ENCODE measurements around the gene ATM. TPM values are rescaled to one million over a fixed set of nuclear protein-coding genes. Genes with fewer than 3 reads are reported as not detected.

Gene ATM
- total RNA-seq, 1 donor from 2014 or later: 72.1 TPM

DNA sequence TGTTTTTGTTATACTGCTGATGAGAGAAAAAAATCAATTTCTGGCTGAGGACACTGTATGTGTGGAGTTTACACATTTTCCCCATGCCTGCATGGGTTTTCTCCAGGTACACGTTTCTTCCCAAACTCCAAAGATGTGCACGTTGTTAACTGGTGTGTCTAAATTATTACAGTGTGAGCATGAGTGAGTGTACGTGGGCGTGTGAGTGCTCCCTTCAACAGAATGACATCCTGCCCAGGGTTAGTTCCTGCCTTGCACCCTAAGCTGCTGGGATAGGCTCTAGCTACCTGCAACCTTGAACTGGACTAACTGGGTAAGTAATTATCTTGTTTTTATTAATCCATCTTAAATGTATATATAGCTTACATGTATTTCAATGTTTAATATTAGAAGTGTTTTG lies 5.9 kb upstream of the ATM start:
- DNase-seq (ENCODE audit: extremely low spot score, unreplicated experiment): no peak
- Mint-ChIP-seq H3K4me3 (ENCODE audit: unreplicated experiment) (no peak overlapping the region), H3K27me3 (ENCODE audit: unreplicated experiment) (no peaks in the 10 kb centered on the region), H3K36me3 (ENCODE audit: unreplicated experiment) (peaks cover 12% of the 10 kb centered on the region), H3K9me3 (ENCODE audit: unreplicated experiment) (no peaks in the 10 kb centered on the region), H3K27ac (ENCODE audit: unreplicated experiment) (no peak overlapping the region), H3K4me1 (ENCODE audit: unreplicated experiment) (peaks cover 25% of the 10 kb centered on the region)
- TF ChIP-seq, protein P1, sequence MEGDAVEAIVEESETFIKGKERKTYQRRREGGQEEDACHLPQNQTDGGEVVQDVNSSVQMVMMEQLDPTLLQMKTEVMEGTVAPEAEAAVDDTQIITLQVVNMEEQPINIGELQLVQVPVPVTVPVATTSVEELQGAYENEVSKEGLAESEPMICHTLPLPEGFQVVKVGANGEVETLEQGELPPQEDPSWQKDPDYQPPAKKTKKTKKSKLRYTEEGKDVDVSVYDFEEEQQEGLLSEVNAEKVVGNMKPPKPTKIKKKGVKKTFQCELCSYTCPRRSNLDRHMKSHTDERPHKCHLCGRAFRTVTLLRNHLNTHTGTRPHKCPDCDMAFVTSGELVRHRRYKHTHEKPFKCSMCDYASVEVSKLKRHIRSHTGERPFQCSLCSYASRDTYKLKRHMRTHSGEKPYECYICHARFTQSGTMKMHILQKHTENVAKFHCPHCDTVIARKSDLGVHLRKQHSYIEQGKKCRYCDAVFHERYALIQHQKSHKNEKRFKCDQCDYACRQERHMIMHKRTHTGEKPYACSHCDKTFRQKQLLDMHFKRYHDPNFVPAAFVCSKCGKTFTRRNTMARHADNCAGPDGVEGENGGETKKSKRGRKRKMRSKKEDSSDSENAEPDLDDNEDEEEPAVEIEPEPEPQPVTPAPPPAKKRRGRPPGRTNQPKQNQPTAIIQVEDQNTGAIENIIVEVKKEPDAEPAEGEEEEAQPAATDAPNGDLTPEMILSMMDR (IDR thresholded peaks at IDR 0.05): no peak

DNA sequence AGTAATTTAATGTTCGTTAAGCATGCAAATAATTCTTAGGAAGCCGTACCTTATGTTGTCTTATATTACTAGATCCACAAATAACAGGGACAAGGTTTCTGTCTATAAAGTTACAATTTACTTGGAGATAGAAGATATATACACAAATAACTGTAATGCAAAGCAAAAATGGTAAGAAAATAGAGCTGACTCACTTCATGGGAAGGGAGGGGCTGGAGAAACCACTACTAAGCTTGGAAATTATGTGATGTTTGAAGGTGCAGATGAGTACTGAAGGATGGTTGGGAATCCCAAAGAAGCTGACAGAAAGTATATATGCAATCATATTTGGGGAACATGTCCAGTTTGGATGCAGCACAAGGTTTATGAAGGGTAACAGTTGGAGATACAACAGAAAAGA lies 4.4 kb upstream of the ATM start:
- Mint-ChIP-seq H3K4me3 (ENCODE audit: unreplicated experiment) (no peak overlapping the region), H3K27me3 (ENCODE audit: unreplicated experiment) (no peaks in the 10 kb centered on the region), H3K9me3 (ENCODE audit: unreplicated experiment) (no peaks in the 10 kb centered on the region), H3K36me3 (ENCODE audit: unreplicated experiment) (peaks cover 4% of the 10 kb centered on the region), H3K27ac (ENCODE audit: unreplicated experiment) (no peak overlapping the region), H3K4me1 (ENCODE audit: unreplicated experiment) (peaks cover 25% of the 10 kb centered on the region)
- DNase-seq (ENCODE audit: extremely low spot score, unreplicated experiment): no peak
- TF ChIP-seq, protein P1 (IDR thresholded peaks at IDR 0.05): no peak

- DNase-seq (ENCODE audit: extremely low spot score, unreplicated experiment): no peak
- H3K27ac Mint-ChIP-seq (ENCODE audit: unreplicated experiment): no peak overlapping the region
- no peak overlapping the region for H3K4me3 Mint-ChIP-seq (ENCODE audit: unreplicated experiment)
- H3K9me3 Mint-ChIP-seq (ENCODE audit: unreplicated experiment): no peaks in the 10 kb centered on the region
- TF ChIP-seq, protein P1 (IDR thresholded peaks at IDR 0.05): no peak
- no peaks in the 10 kb centered on the region for H3K36me3 Mint-ChIP-seq (ENCODE audit: unreplicated experiment)
- H3K27me3 Mint-ChIP-seq (ENCODE audit: unreplicated experiment): no peaks in the 10 kb centered on the region
- peaks cover 25% of the 10 kb centered on the region for H3K4me1 Mint-ChIP-seq (ENCODE audit: unreplicated experiment)
Measured at GRCh38 chr11:108218912-108219783, 3.7 kb upstream of the ATM start.

GRCh38 chr11:108220721-108221336 lies 2.0 kb upstream of the ATM start:
- no peaks in the 10 kb centered on the region for H3K36me3 Mint-ChIP-seq (ENCODE audit: unreplicated experiment)
- no peak for DNase-seq (ENCODE audit: extremely low spot score, unreplicated experiment)
- no peak overlapping the region for H3K27ac Mint-ChIP-seq (ENCODE audit: unreplicated experiment)
- no peaks in the 10 kb centered on the region for H3K27me3 Mint-ChIP-seq (ENCODE audit: unreplicated experiment)
- no peaks in the 10 kb centered on the region for H3K9me3 Mint-ChIP-seq (ENCODE audit: unreplicated experiment)
- no peak overlapping the region for H3K4me3 Mint-ChIP-seq (ENCODE audit: unreplicated experiment)
- peaks cover 27% of the 10 kb centered on the region for H3K4me1 Mint-ChIP-seq (ENCODE audit: unreplicated experiment)
- TF ChIP-seq, protein P1 (IDR thresholded peaks at IDR 0.05): no peak

DNA sequence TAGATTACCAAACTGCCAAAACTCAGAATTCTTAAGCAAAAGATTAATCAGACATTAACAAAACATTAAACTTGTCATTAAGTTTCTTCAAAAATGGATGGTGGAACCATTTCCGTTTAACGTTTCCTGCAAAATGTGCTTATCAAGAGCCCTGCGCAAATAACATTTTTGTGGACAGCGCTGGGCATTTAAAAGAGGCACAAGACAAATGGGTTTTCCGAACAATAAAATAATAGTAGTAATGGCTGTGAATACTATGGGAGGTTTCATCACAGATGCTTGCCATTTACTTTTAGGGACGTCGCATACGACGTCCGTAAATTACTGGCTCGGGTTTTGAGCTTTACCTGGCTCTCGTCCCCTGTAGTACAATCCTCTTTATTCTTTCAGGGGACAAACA lies 1.5 kb upstream of the ATM start:
- Mint-ChIP-seq H3K27ac (ENCODE audit: unreplicated experiment) (no peak overlapping the region), H3K4me3 (ENCODE audit: unreplicated experiment) (no peak overlapping the region), H3K27me3 (ENCODE audit: unreplicated experiment) (no peaks in the 10 kb centered on the region), H3K4me1 (ENCODE audit: unreplicated experiment) (peaks cover 30% of the 10 kb centered on the region), H3K36me3 (ENCODE audit: unreplicated experiment) (no peaks in the 10 kb centered on the region), H3K9me3 (ENCODE audit: unreplicated experiment) (no peaks in the 10 kb centered on the region)
- no peak for DNase-seq (ENCODE audit: extremely low spot score, unreplicated experiment)
- TF ChIP-seq, protein P1 (IDR thresholded peaks at IDR 0.05): no peak
